PC-3 (cell line): ENCODE data around the gene FGFBP2.

ENCODE experiments used
- EZH2 ChIP-seq: fragments of 300-600 bp; sonication (generic); IDR thresholded peaks from one replicate; pipeline ENCODE4 v1.6.1; 2017; ENCODE audit warnings: antibody characterized with exemption, mild to moderate bottlenecking, low read length; ENCODE audit not compliant: unreplicated experiment
- EZH2phosphoT487 ChIP-seq: fragments of 300-600 bp; sonication (generic); IDR thresholded peaks from 2 replicates; pipeline ENCODE4 v1.6.1; 2018; ENCODE audit warnings: mild to moderate bottlenecking, antibody characterized with exemption, low read length, borderline replicate concordance
- TF ChIP-seq, protein P1 (sequence below): fragments of 300-600 bp; sonication (generic); conservative IDR thresholded peaks from 2 replicates; pipeline ENCODE4 v1.5.1; 2017; ENCODE audit warnings: antibody characterized with exemption, low read depth, mild to moderate bottlenecking, low read length

DNA sequence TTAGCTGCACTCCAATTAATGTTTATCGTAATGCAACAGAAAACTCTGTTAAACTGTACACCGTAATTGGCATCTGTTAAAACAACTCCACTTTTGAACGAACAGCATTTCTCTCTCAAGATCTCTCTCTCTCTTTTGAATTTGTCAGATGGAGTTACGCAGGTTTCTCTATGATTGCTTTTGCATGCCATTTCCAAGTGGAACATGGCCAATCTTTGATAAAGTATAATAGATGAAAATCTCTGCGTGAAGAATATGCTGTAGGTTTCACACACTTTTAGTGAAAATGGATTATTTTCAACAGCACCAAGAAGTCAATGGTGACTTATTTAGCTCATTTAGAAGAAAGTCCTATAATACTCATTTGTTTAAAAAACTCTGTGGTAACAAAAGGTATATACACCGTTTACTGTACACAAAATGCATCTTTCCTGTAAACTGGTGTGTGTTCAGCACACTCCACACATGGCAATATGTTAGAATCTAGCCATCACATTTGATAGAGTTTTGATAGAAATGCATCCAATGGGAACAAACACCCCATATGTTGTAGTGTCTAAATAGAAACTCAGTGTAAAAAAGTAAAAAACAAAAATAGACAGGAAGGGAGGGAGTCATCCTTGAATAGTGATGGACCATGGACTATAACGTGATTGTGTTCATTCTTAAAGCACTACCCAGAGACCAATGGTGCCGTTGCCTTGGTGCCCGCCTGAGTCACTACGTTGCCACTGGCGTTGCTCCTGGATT lies 5.8 kb upstream of the FGFBP2 start:
- TF ChIP-seq, protein P1, sequence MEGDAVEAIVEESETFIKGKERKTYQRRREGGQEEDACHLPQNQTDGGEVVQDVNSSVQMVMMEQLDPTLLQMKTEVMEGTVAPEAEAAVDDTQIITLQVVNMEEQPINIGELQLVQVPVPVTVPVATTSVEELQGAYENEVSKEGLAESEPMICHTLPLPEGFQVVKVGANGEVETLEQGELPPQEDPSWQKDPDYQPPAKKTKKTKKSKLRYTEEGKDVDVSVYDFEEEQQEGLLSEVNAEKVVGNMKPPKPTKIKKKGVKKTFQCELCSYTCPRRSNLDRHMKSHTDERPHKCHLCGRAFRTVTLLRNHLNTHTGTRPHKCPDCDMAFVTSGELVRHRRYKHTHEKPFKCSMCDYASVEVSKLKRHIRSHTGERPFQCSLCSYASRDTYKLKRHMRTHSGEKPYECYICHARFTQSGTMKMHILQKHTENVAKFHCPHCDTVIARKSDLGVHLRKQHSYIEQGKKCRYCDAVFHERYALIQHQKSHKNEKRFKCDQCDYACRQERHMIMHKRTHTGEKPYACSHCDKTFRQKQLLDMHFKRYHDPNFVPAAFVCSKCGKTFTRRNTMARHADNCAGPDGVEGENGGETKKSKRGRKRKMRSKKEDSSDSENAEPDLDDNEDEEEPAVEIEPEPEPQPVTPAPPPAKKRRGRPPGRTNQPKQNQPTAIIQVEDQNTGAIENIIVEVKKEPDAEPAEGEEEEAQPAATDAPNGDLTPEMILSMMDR: no peak
- no peak for TF ChIP-seq EZH2
- no peak for TF ChIP-seq EZH2phosphoT487
